HG03159 (cell line): ENCODE data around the gene TRMT44.

Experiments
- ATAC-seq: cut with Tn5 transposase; IDR thresholded peaks from one replicate; pipeline ENCODE4 v1.9.1; 2021; ENCODE audit warnings: mild to moderate bottlenecking, moderate library complexity; ENCODE audit not compliant: unreplicated experiment

TRMT44 gene

GRCh38 chr4:8434251-8435073, 6.1 kb upstream of the TRMT44 start:
- no peak for ATAC-seq

GRCh38 chr4:8435656-8436121, 4.9 kb upstream of the TRMT44 start:
- ATAC-seq = peak; percentile 60

GRCh38 chr4:8437281-8437680, 3.3 kb upstream of the TRMT44 start:
- no peak for ATAC-seq

- no peak for ATAC-seq
Measured at GRCh38 chr4:8438743-8439142, 1.8 kb upstream of the TRMT44 start.

- ATAC-seq = no peak
Measured at GRCh38 chr4:8439168-8439567, 1.4 kb upstream of the TRMT44 start.

GRCh38 chr4:8439914-8440491, 574 bp upstream of the TRMT44 start:
- ATAC-seq = peak; percentile 20

GRCh38 chr4:8441499-8442091, 1.0 kb downstream of the TRMT44 start:
- no peak for ATAC-seq

- ATAC-seq = no peak
Measured at GRCh38 chr4:8442596-8443358, 2.2 kb downstream of the TRMT44 start.

- no peak for ATAC-seq
Measured at GRCh38 chr4:8443801-8444200, 3.2 kb downstream of the TRMT44 start.

- no peak for ATAC-seq
Measured at GRCh38 chr4:8446122-8446521, 5.5 kb downstream of the TRMT44 start.

GRCh38 chr4:8451440-8452182, 11.0 kb downstream of the TRMT44 start:
- ATAC-seq = no peak

- ATAC-seq = no peak
Measured at GRCh38 chr4:8453957-8454356, 13.4 kb downstream of the TRMT44 start.

- no peak for ATAC-seq
Measured at GRCh38 chr4:8457646-8458252, 17.2 kb downstream of the TRMT44 start.

- no peak for ATAC-seq
Measured at GRCh38 chr4:8459867-8460445, 19.4 kb downstream of the TRMT44 start.

GRCh38 chr4:8461086-8461485, 20.5 kb downstream of the TRMT44 start:
- no peak for ATAC-seq

GRCh38 chr4:8461616-8462015, 21.0 kb downstream of the TRMT44 start:
- ATAC-seq = no peak

- ATAC-seq = no peak
Measured at GRCh38 chr4:8463811-8464210, 23.2 kb downstream of the TRMT44 start.

GRCh38 chr4:8464381-8464780, 23.8 kb downstream of the TRMT44 start:
- no peak for ATAC-seq

- no peak for ATAC-seq
Measured at GRCh38 chr4:8465615-8466611, 25.3 kb downstream of the TRMT44 start.
